Neural cell (in vitro differentiated cells): ENCODE results near the gene MAFB. TPM values are rescaled to one million over a fixed set of nuclear protein-coding genes. Genes with fewer than 3 reads are reported as not detected.
"Not testable (repeated sequence)": the region's sequence is repeated elsewhere in the genome, so short reads cannot be mapped to it uniquely, and the experiment has no call there.

ENCODE experiments used
- H2AFZ ChIP-seq: fragments of 200-600, 300-800 bp; sonication (generic), shearing (Covaris generic); 2 replicates; pipeline ENCODE4 v1.6.0; 2014; ENCODE audit warnings: low read depth, mild to moderate bottlenecking, antibody characterized with exemption, low read length, moderate library complexity
- H3F3A ChIP-seq: fragments of 200-600 bp; shearing (Covaris generic); 2 replicates; pipeline ENCODE4 v1.6.1; 2016; ENCODE audit warnings: mild to moderate bottlenecking, moderate library complexity, mixed read lengths, antibody characterized with exemption, low read length; ENCODE audit not compliant: insufficient read depth, poor library complexity, severe bottlenecking
- H3K27ac ChIP-seq: fragments of 200-600, 300-800 bp; sonication (generic), shearing (Covaris generic); 2 replicates; pipeline ENCODE4 v1.5.1; 2014; ENCODE audit warnings: mild to moderate bottlenecking, low read length, moderate library complexity
- H3K27me3 ChIP-seq: fragments of 300-800, 200-600 bp; sonication (generic), shearing (Covaris generic); 2 replicates; pipeline ENCODE4 v1.6.0; 2014; ENCODE audit warnings: mild to moderate bottlenecking, low read depth, low read length, moderate library complexity; ENCODE audit not compliant: insufficient read depth
- H3K36me3 ChIP-seq: fragments of 300-800, 200-600 bp; sonication (generic), shearing (Covaris generic); 2 replicates; pipeline ENCODE4 v1.5.1; 2014; ENCODE audit warnings: mild to moderate bottlenecking, antibody characterized with exemption, low read length, moderate library complexity; ENCODE audit not compliant: insufficient read depth
- H3K4me2 ChIP-seq: fragments of 300-800, 200-600 bp; sonication (generic), shearing (Covaris generic); 2 replicates; pipeline ENCODE4 v1.6.0; 2014; ENCODE audit warnings: mild to moderate bottlenecking, low read length
- H3K4me3 ChIP-seq: fragments of 300-800, 200-600 bp; sonication (generic), shearing (Covaris generic); 2 replicates; pipeline ENCODE4 v1.5.1; 2014; ENCODE audit warnings: mild to moderate bottlenecking, low read length, moderate library complexity
- H3K79me2 ChIP-seq: fragments of 200-600 bp; shearing (Covaris generic); replicated peaks from 2 replicates; pipeline ENCODE4 v1.6.0; 2014; ENCODE audit warnings: mild to moderate bottlenecking, low read length, moderate library complexity; ENCODE audit not compliant: insufficient read depth
- H3K9ac ChIP-seq: fragments of 300-800, 200-600 bp; sonication (generic), shearing (Covaris generic); 2 replicates; pipeline ENCODE4 v1.6.1; 2016; ENCODE audit warnings: mild to moderate bottlenecking, low read length, mixed read lengths
- H3K9me2 ChIP-seq: fragments of 200-600 bp; shearing (Covaris generic); 2 replicates; pipeline ENCODE4 v1.6.1; 2016; ENCODE audit warnings: mild to moderate bottlenecking, low read length, mixed read lengths; ENCODE audit not compliant: insufficient read depth
- H3K9me3 ChIP-seq: fragments of 200-600, 300-800 bp; sonication (generic), shearing (Covaris generic); 2 replicates; pipeline ENCODE4 v1.6.1; 2016; ENCODE audit warnings: mild to moderate bottlenecking, mixed run types, low read length, moderate library complexity, mixed read lengths
- H4K20me1 ChIP-seq: fragments of 200-600 bp; shearing (Covaris generic); 2 replicates; pipeline ENCODE4 v1.6.1; 2016; ENCODE audit warnings: mild to moderate bottlenecking, mixed run types; ENCODE audit not compliant: insufficient read depth
- CTCF ChIP-seq: fragments of 450-650 bp; IDR thresholded peaks from 2 replicates; pipeline ENCODE4 v1.5.1; 2014; ENCODE audit warnings: antibody characterized with exemption, mild to moderate bottlenecking, moderate library complexity; ENCODE audit not compliant: poor library complexity, severe bottlenecking
- EP300 ChIP-seq: fragments of 450-650 bp; conservative IDR thresholded peaks from 2 replicates; pipeline ENCODE4 v1.6.1; 2014; ENCODE audit warnings: antibody characterized with exemption, mild to moderate bottlenecking, moderate library complexity; ENCODE audit not compliant: poor library complexity, severe bottlenecking
- EZH2 ChIP-seq: fragments of 200-600, 300-800 bp; shearing (Covaris generic), sonication (generic); IDR thresholded peaks from 2 replicates; pipeline ENCODE4 v1.6.1; 2014; ENCODE audit warnings: antibody characterized with exemption, low read length, borderline replicate concordance, mild to moderate bottlenecking; ENCODE audit not compliant: insufficient read depth, poor library complexity, severe bottlenecking
- MXI1 ChIP-seq: fragments of 450-650 bp; conservative IDR thresholded peaks from 2 replicates; pipeline ENCODE4 v1.6.1; 2014; ENCODE audit warnings: antibody characterized with exemption, mild to moderate bottlenecking; ENCODE audit not compliant: poor library complexity, severe bottlenecking
- POLR2AphosphoS5 ChIP-seq: IDR thresholded peaks from 2 replicates; pipeline ENCODE4 v1.6.1; 2012
- RAD21 ChIP-seq: fragments of 450-650 bp; conservative IDR thresholded peaks from 2 replicates; pipeline ENCODE4 v1.6.1; 2014; ENCODE audit warnings: antibody characterized with exemption, mild to moderate bottlenecking, moderate library complexity
- REST ChIP-seq: IDR thresholded peaks from 2 replicates; pipeline ENCODE4 v1.6.1; 2012; ENCODE audit warnings: borderline replicate concordance
- TAF1 ChIP-seq: IDR thresholded peaks from 2 replicates; pipeline ENCODE4 v1.6.1; 2012; ENCODE audit warnings: low read depth
- polyA minus RNA-seq: library from RNA; depleted of rRNA, polyadenylated mRNA; stranded (reverse); fragments of >200 nt; gene quantifications from 2 replicates; pipeline ENCODE4 v1.2.3, GENCODE V29; 2014
- polyA plus RNA-seq: library from polyadenylated mRNA; depleted of rRNA; stranded (reverse); fragments of >200 nt; gene quantifications from 2 replicates; pipeline ENCODE4 v1.2.3, GENCODE V29; 2014

Gene MAFB
- polyA plus RNA-seq (4.7 and 5.6 TPM in 2 replicates), polyA minus RNA-seq (10.5 and 11.0 TPM in 2 replicates)

- H3K9me3 ChIP-seq = no peaks in the 10 kb centered on the region
- H2AFZ ChIP-seq = peak within 1 kb of the TSS; percentile 93
- peaks cover 12% of the 10 kb centered on the region for H4K20me1 ChIP-seq
- peaks cover 5% of the 10 kb centered on the region for H3K36me3 ChIP-seq
- no peaks in the 10 kb centered on the region for H3K9me2 ChIP-seq
- peaks cover 90% of the 10 kb centered on the region for H3K27me3 ChIP-seq
- peaks cover 12% of the 10 kb centered on the region for H3K79me2 ChIP-seq
- H3K27ac ChIP-seq = peak within 1 kb of the TSS; percentile 84
- peak within 1 kb of the TSS; percentile 85 for H3K4me2 ChIP-seq
- H3K4me3 ChIP-seq = peak within 1 kb of the TSS; percentile 92
- peak; percentile 96 for TF ChIP-seq TAF1
- TF ChIP-seq RAD21 = peak; percentile 38
- peak; percentile 76 for TF ChIP-seq EP300
- peak; percentile 27 for TF ChIP-seq MXI1
- no peak for TF ChIP-seq EZH2
- TF ChIP-seq POLR2AphosphoS5 = peak; percentile 99
- no peak for TF ChIP-seq CTCF
- peak; percentile 92 for TF ChIP-seq REST
- H3F3A ChIP-seq = no peaks in the 10 kb centered on the region
- peak within 1 kb of the TSS; percentile 92 for H3K9ac ChIP-seq
Measured at GRCh38 chr20:40689100-40689942, at the start of gene MAFB. TSS of gene MAFB (minus strand) at chr20:40689236. CDS start at chr20:40688850, 386 bp downstream.

GRCh38 chr20:40736468-40736867 lies 47.4 kb upstream of the MAFB start:
- not testable (repeated sequence) for H4K20me1 ChIP-seq, H3K4me2 ChIP-seq, H3K27me3 ChIP-seq, H2AFZ ChIP-seq, H3K79me2 ChIP-seq, H3K9ac ChIP-seq, H3K9me3 ChIP-seq, H3F3A ChIP-seq, H3K27ac ChIP-seq, H3K9me2 ChIP-seq, H3K36me3 ChIP-seq, H3K4me3 ChIP-seq
